A673 (cell line): ENCODE data around the gene ROR1. TPM values are rescaled to one million over a fixed set of nuclear protein-coding genes. Genes with fewer than 3 reads are reported as not detected.

Experiments
- BruUV-seq: library from RNA; stranded (reverse); fragments of 400-500 nt; replicated peaks from 2 replicates; lab custom pipeline; 2021; lab: Mats Ljungman, UMichigan
- CTCF ChIA-PET: fragments of 300-600 bp; sonication (Branson Sonifier 250); formaldehyde crosslinking; loops from one replicate; lab custom pipeline; 2022; ENCODE audit warnings: antibody characterized with exemption; lab: Charles Lee
- POLR2A ChIA-PET: fragments of 300-600 bp; sonication (Branson Sonifier 250); formaldehyde crosslinking; loops from one replicate; lab custom pipeline; 2022; ENCODE audit warnings: antibody characterized with exemption; ENCODE audit not compliant: low non-redundant PET; lab: Charles Lee
- DNase-seq: peaks from one replicate; pipeline ENCODE4 v3.0.0-alpha.2; 2015; ENCODE audit warnings: low spot score
- H3K27ac ChIP-seq: fragments of 200-600 bp; sonication (generic); 2 replicates; pipeline ENCODE4 v1.5.1; 2016; ENCODE audit warnings: mixed run types, low read depth, mild to moderate bottlenecking, mixed read lengths, antibody characterized with exemption, low read length; ENCODE audit not compliant: poor library complexity, severe bottlenecking
- H3K27me3 ChIP-seq: fragments of 200-600 bp; sonication (generic); replicated peaks from 2 replicates; pipeline ENCODE4 v1.6.1; 2017; ENCODE audit warnings: mixed run types, low read depth, mild to moderate bottlenecking, mixed read lengths, antibody characterized with exemption, low read length; ENCODE audit not compliant: insufficient read depth, poor library complexity
- H3K36me3 ChIP-seq: fragments of 200-600 bp; sonication (generic); 2 replicates; pipeline ENCODE4 v1.6.1; 2016; ENCODE audit warnings: mixed run types, mild to moderate bottlenecking, mixed read lengths, antibody characterized with exemption, low read length; ENCODE audit not compliant: insufficient read depth, poor library complexity, severe bottlenecking
- H3K4me1 ChIP-seq: fragments of 200-600 bp; sonication (generic); 2 replicates; pipeline ENCODE4 v1.6.1; 2017; ENCODE audit warnings: mixed run types, mild to moderate bottlenecking, mixed read lengths, antibody characterized with exemption, low read length; ENCODE audit not compliant: insufficient read depth, poor library complexity, severe bottlenecking
- H3K4me3 ChIP-seq: fragments of 200-600 bp; sonication (generic); 2 replicates; pipeline ENCODE4 v1.5.1; 2016; ENCODE audit warnings: low read depth, mixed run types, mild to moderate bottlenecking, mixed read lengths, low read length; ENCODE audit not compliant: poor library complexity, severe bottlenecking
- H3K9me3 ChIP-seq: fragments of 200-600 bp; sonication (generic); 2 replicates; pipeline ENCODE4 v1.6.1; 2016; ENCODE audit warnings: mixed run types, low read depth, mild to moderate bottlenecking, mixed read lengths, antibody characterized with exemption, low read length; ENCODE audit not compliant: poor library complexity, severe bottlenecking
- EZH2 ChIP-seq: fragments of 200-600 bp; sonication (generic); IDR thresholded peaks from 2 replicates; pipeline ENCODE4 v1.6.1; 2017; ENCODE audit warnings: borderline replicate concordance, low read depth, mild to moderate bottlenecking, mixed read lengths, antibody characterized with exemption, low read length; ENCODE audit not compliant: poor library complexity, severe bottlenecking
- intact Hi-C: fragments of 100-400 bp; cut with micrococcal nuclease; formaldehyde crosslinking; loops from one replicate; pipeline ENCODE4 v1.10.0; 2022; ENCODE audit not compliant: unreplicated experiment
- total RNA-seq: library from RNA; stranded (reverse); gene quantifications from 2 replicates; pipeline ENCODE4 v1.2.3, GENCODE V29; 2021
- TF ChIP-seq, protein P1 (sequence below): fragments of 300-800, 200-600 bp; sonication (generic); conservative IDR thresholded peaks from 2 replicates; pipeline ENCODE4 v1.5.1; 2017; ENCODE audit warnings: low read depth, mild to moderate bottlenecking, antibody characterized with exemption, low read length, moderate library complexity, mixed read lengths

Gene ROR1
- total RNA-seq, 1 experiment from 2014 or later: 7.4 TPM

GRCh38 chr1:64110924-64111777 lies 337.3 kb downstream of the ROR1 start:
- no peak for DNase-seq
- TF ChIP-seq EZH2: no peak
- TF ChIP-seq, protein P1, sequence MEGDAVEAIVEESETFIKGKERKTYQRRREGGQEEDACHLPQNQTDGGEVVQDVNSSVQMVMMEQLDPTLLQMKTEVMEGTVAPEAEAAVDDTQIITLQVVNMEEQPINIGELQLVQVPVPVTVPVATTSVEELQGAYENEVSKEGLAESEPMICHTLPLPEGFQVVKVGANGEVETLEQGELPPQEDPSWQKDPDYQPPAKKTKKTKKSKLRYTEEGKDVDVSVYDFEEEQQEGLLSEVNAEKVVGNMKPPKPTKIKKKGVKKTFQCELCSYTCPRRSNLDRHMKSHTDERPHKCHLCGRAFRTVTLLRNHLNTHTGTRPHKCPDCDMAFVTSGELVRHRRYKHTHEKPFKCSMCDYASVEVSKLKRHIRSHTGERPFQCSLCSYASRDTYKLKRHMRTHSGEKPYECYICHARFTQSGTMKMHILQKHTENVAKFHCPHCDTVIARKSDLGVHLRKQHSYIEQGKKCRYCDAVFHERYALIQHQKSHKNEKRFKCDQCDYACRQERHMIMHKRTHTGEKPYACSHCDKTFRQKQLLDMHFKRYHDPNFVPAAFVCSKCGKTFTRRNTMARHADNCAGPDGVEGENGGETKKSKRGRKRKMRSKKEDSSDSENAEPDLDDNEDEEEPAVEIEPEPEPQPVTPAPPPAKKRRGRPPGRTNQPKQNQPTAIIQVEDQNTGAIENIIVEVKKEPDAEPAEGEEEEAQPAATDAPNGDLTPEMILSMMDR: no peak
- intact Hi-C loops: no loop called here
- Histone ChIP-seq H3K4me3 (no peak overlapping the region), H3K27me3 (no peaks in the 10 kb centered on the region), H3K27ac (no peak overlapping the region), H3K36me3 (no peaks in the 10 kb centered on the region), H3K9me3 (no peaks in the 10 kb centered on the region), H3K4me1 (no peaks in the 10 kb centered on the region)
- no TSS peak for BruUV-seq
- ChIA-PET CTCF (no interaction called here), POLR2A (no interaction called here)

DNA sequence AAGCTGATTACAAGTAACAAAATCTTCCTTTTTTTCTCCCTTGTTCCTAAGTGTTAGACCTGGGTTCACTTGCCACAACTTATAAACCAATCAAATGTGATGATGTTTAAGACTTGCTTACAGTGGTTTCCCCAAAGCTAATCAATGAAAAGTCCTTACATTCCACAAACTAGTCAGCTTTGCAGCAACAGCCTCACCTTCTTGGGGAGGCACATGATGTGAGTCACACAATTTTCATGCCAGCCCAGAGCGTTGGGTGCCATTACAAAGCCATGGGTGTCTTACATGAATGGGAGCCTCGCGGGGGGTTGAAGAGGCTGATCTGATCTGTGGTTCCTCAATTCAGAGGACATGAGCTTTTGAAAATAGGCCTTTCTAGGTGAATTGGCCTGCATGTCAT lies 338.0 kb downstream of the ROR1 start:
- TF ChIP-seq, protein P1: no peak
- TF ChIP-seq EZH2: no peak
- H3K27me3 ChIP-seq: no peaks in the 10 kb centered on the region
- H3K4me1 ChIP-seq: no peaks in the 10 kb centered on the region
- H3K4me3 ChIP-seq: no peak overlapping the region
- no TSS peak for BruUV-seq
- H3K9me3 ChIP-seq: no peaks in the 10 kb centered on the region
- intact Hi-C loops: no loop called here
- H3K27ac ChIP-seq: no peak overlapping the region
- ChIA-PET CTCF (no interaction called here), POLR2A (interaction anchor here (0.6 kb wide), 1 partner anchor 20 kb away, joined by 14 read pairs; no protein-coding TSS in a partner anchor)
- no peak for DNase-seq
- no peaks in the 10 kb centered on the region for H3K36me3 ChIP-seq

DNA sequence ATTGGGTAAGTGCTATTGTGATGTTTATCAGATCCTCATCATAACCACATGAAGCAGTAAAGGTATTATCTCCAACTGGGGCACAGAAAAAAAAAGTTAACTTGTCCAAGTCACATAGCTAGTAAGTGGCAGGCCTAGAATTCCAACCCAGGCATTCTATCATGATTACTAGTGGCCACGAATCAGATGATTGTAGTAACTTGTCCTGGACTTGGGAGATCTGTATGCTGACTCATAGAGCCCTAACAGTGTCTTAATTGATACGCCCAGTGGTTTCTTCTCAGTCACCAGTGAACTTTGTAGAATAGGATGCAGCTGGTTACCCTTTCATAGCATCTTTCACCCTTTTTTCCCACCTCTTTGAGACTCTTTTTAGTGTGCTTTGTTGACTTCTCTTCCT lies 338.5 kb downstream of the ROR1 start:
- BruUV-seq: no TSS peak
- POLR2A ChIA-PET: interaction anchor here (0.6 kb wide), 1 partner anchor 20 kb away, joined by 14 read pairs; no protein-coding TSS in a partner anchor
- no peak for DNase-seq

More for the DNA sequence above, 338.5 kb downstream of the ROR1 start:
- Histone ChIP-seq H3K27ac (no peak overlapping the region), H3K36me3 (no peaks in the 10 kb centered on the region), H3K9me3 (no peaks in the 10 kb centered on the region), H3K4me1 (no peaks in the 10 kb centered on the region), H3K27me3 (no peaks in the 10 kb centered on the region), H3K4me3 (no peak overlapping the region)
- CTCF ChIA-PET: no interaction called here
- intact Hi-C loops: no loop called here
- TF ChIP-seq EZH2: no peak
- TF ChIP-seq, protein P1: no peak
